Keratinocyte (primary cell): ENCODE data around the gene WFDC8. TPM values are rescaled to one million over a fixed set of nuclear protein-coding genes. Genes with fewer than 3 reads are reported as not detected.

Source experiments
- DNase-seq: peaks from one replicate; pipeline ENCODE4 v3.0.0-alpha.2; 2011; ENCODE audit warnings: low read depth, missing footprints, low spot score
- FAIRE-seq: peaks from 2 replicates; lab custom pipeline; 2011; peaks lifted over from hg19 to GRCh38; lab: Jason Lieb, UNC
- H2AFZ ChIP-seq: 2 replicates; pipeline ENCODE4 v1.6.0; 2012; ENCODE audit warnings: low read length, control low read depth, inconsistent platforms; ENCODE audit not compliant: control insufficient read depth
- H3K27ac ChIP-seq: 2 replicates; pipeline ENCODE4 v1.5.1; 2011; ENCODE audit warnings: low read length; ENCODE audit not compliant: control insufficient read depth, insufficient read depth
- H3K27me3 ChIP-seq: 3 replicates; pipeline ENCODE4 v1.6.0; 2011; ENCODE audit warnings: low read length; ENCODE audit not compliant: control insufficient read depth, insufficient read depth; ENCODE audit errors: extremely low read depth
- H3K36me3 ChIP-seq, 2 experiments: 2 replicates in 1 of 2; 3 replicates in 1 of 2; pipeline ENCODE4 v1.5.1; 2011; ENCODE audit warnings: low read length in 2 of 2, mild to moderate bottlenecking in 1 of 2; ENCODE audit not compliant: control insufficient read depth in 2 of 2, insufficient read depth in 2 of 2; ENCODE audit errors: extremely low read depth in 1 of 2
- H3K4me1 ChIP-seq: 3 replicates; pipeline ENCODE4 v1.5.1; 2011; ENCODE audit warnings: low read length; ENCODE audit not compliant: control insufficient read depth, insufficient read depth; ENCODE audit errors: extremely low read depth
- H3K4me2 ChIP-seq: 3 replicates; pipeline ENCODE4 v1.6.0; 2011; ENCODE audit warnings: low read depth, low read length; ENCODE audit not compliant: control insufficient read depth, insufficient read depth; ENCODE audit errors: extremely low read depth
- H3K4me3 ChIP-seq, 3 experiments: fragments of 200-600 bp in 1 of 3; sonication (generic) in 1 of 3; 2 replicates in 2 of 3; 3 replicates in 1 of 3; pipeline ENCODE4 v1.5.1; 2011 to 2016; ENCODE audit warnings: low read length in 3 of 3, mild to moderate bottlenecking in 3 of 3, control low read depth in 2 of 3, inconsistent platforms in 1 of 3, low read depth in 1 of 3, mixed read lengths in 1 of 3, mixed run types in 1 of 3, moderate library complexity in 1 of 3; ENCODE audit not compliant: control insufficient read depth in 2 of 3, insufficient read depth in 2 of 3; ENCODE audit errors: extremely low read depth in 1 of 3
- H3K79me2 ChIP-seq: 2 replicates; pipeline ENCODE4 v1.6.0; 2012; ENCODE audit warnings: low read length; ENCODE audit not compliant: control insufficient read depth, insufficient read depth
- H3K9ac ChIP-seq: 3 replicates; pipeline ENCODE4 v1.6.0; 2011; ENCODE audit warnings: low read length; ENCODE audit not compliant: control insufficient read depth, insufficient read depth; ENCODE audit errors: extremely low read depth
- H3K9me1 ChIP-seq: 3 replicates; pipeline ENCODE4 v1.6.0; 2011; ENCODE audit warnings: low read length; ENCODE audit not compliant: control insufficient read depth, insufficient read depth; ENCODE audit errors: extremely low read depth
- H3K9me3 ChIP-seq: 2 replicates; pipeline ENCODE4 v1.5.1; 2012; ENCODE audit warnings: low read depth, low read length; ENCODE audit not compliant: control insufficient read depth
- H4K20me1 ChIP-seq: 3 replicates; pipeline ENCODE4 v1.6.0; 2011; ENCODE audit warnings: low read length; ENCODE audit not compliant: control insufficient read depth, insufficient read depth; ENCODE audit errors: extremely low read depth
- CTCF ChIP-seq, 3 experiments: IDR thresholded peaks in 1 of 3; conservative IDR thresholded peaks in 1 of 3; optimal IDR thresholded peaks in 1 of 3; 2 replicates in 2 of 3; 3 replicates in 1 of 3; pipeline versions ENCODE3 to v1.5.1; 2011; ENCODE audit warnings: low read length in 3 of 3, mild to moderate bottlenecking in 3 of 3, moderate library complexity in 2 of 3, control low read depth in 1 of 3, inconsistent platforms in 1 of 3; ENCODE audit not compliant: insufficient read depth in 2 of 3; ENCODE audit errors: extremely low read depth in 1 of 3
- EZH2 ChIP-seq: IDR thresholded peaks from one replicate; pipeline ENCODE4 v1.6.1; 2012; ENCODE audit warnings: inconsistent platforms, mild to moderate bottlenecking, low read length, moderate library complexity
- dilution Hi-C: fragments of 300-500 bp; cut with MboI; formaldehyde crosslinking; loops from one replicate; pipeline ENCODE4 v1.7.0; 2020; ENCODE audit warnings: low sequenced_read_pairs; ENCODE audit not compliant: extremely low pct_ligation_motif_present
- polyA plus RNA-seq, 5 experiments: library from polyadenylated mRNA; depleted of rRNA in 3 of 5; stranded (reverse) in 3 of 5; stranded (forward) in 1 of 5; unstranded in 1 of 5; fragments of >200 nt; gene quantifications; 1 replicate in 1 of 5; 2 replicates in 3 of 5; 3 replicates in 1 of 5; pipeline versions ENCODE4 v1.2.1 to v1.2.3, GENCODE V29; 2011 to 2012; ENCODE audit warnings: missing spikeins in 2 of 5, low read depth in 1 of 5, low replicate concordance in 1 of 5

Gene WFDC8
- polyA plus RNA-seq, 1 donor (not counting 4 experiments of a cell fraction or from before 2014, with no cell fraction given): not detected

- no peaks in the 10 kb centered on the region for H3K36me3 ChIP-seq
- H3K4me2 ChIP-seq: peak overlapping the region; percentile 59
- dilution Hi-C loops: no loop called here
- no peak overlapping the region for H3K4me3 ChIP-seq
- H3K4me1 ChIP-seq: peaks cover 21% of the 10 kb centered on the region
- peak overlapping the region; percentile 48 for H3K9ac ChIP-seq
- no peak for TF ChIP-seq CTCF (optimal IDR thresholded peaks at IDR 0.05 in 1 of 3, IDR thresholded peaks at IDR 0.05 in 1 of 3, conservative IDR thresholded peaks at IDR 0.05 in 1 of 3; ENCODE audit: extremely low read depth in 1 of 3, insufficient read depth in 2 of 3, low read length in 3 of 3)
- no peak for TF ChIP-seq EZH2
- no peaks in the 10 kb centered on the region for H3K9me3 ChIP-seq
- no peak overlapping the region for H2AFZ ChIP-seq
- H3K27ac ChIP-seq: peak overlapping the region; percentile 79
- no peak for DNase-seq
- H4K20me1 ChIP-seq: no peaks in the 10 kb centered on the region
- FAIRE-seq: peak; percentile 76
- no peaks in the 10 kb centered on the region for H3K79me2 ChIP-seq
- no peaks in the 10 kb centered on the region for H3K27me3 ChIP-seq
- no peaks in the 10 kb centered on the region for H3K9me1 ChIP-seq
These were observed 71.9 kb downstream of the WFDC8 start for GRCh38 chr20:45507011-45507820.

GRCh38 chr20:45506398-45506797 is 72.7 kb downstream of the WFDC8 start:
- H3K27me3 ChIP-seq: peaks cover 5% of the 10 kb centered on the region
- dilution Hi-C loops: no loop called here
- no peak overlapping the region for H3K9ac ChIP-seq

More at GRCh38 chr20:45506398-45506797, 72.7 kb downstream of the WFDC8 start:
- Histone ChIP-seq H3K79me2 (no peaks in the 10 kb centered on the region), H2AFZ (no peak overlapping the region), H4K20me1 (no peaks in the 10 kb centered on the region), H3K9me1 (no peaks in the 10 kb centered on the region), H3K4me2 (peak overlapping the region; percentile 16), H3K27ac (peak overlapping the region; percentile 75), H3K9me3 (no peaks in the 10 kb centered on the region), H3K36me3 (no peaks in the 10 kb centered on the region), H3K4me1 (peaks cover 21% of the 10 kb centered on the region), H3K4me3 (no peak overlapping the region)
- TF ChIP-seq CTCF (optimal IDR thresholded peaks at IDR 0.05 in 1 of 3, IDR thresholded peaks at IDR 0.05 in 1 of 3, conservative IDR thresholded peaks at IDR 0.05 in 1 of 3; ENCODE audit: extremely low read depth in 1 of 3, insufficient read depth in 2 of 3, low read length in 3 of 3) (no peak), EZH2 (no peak)
- no peak for DNase-seq
- FAIRE-seq: peak; percentile 55
